ENCODE measurements around the gene RBM8A.

DNA sequence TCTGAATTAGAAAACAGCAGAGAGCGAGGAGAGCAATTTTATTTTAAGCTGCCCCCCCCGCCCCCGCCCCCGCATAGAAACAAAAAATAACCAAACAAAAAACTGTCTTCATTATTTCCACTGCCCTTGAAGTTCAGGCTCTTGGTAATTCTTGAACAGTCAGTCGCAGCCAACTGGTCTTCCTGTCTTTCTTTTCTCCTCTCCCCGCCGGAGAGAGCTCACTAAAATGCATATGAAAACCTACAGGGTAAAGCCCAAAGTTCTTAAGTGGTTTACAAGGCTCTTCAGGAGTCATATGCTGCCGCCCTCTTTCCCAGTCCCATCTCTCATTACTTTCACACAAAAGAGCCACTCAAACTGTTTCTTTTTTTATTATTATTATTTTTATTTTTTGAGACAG is 40.5 kb downstream of the RBM8A start:
- TF ChIP-seq POLR2AphosphoS5 (IDR thresholded peaks at IDR 0.05; ENCODE audit: borderline replicate concordance, low read depth, low read length) (no peak), EZH2 (IDR thresholded peaks at IDR 0.05) (no peak)
